22Rv1 (cell line): ENCODE measurements around the gene OSBPL3.

Experiments used
- ZFX ChIP-seq: fragments of 450-650 bp; IDR thresholded peaks from 2 replicates; pipeline ENCODE4 v1.6.1; 2017; ENCODE audit warnings: antibody characterized with exemption, borderline replicate concordance
- TF ChIP-seq, protein P1 (sequence below): fragments of 450-650 bp; IDR thresholded peaks from 2 replicates; pipeline ENCODE4 v1.5.1; 2017; ENCODE audit warnings: mild to moderate bottlenecking

DNA sequence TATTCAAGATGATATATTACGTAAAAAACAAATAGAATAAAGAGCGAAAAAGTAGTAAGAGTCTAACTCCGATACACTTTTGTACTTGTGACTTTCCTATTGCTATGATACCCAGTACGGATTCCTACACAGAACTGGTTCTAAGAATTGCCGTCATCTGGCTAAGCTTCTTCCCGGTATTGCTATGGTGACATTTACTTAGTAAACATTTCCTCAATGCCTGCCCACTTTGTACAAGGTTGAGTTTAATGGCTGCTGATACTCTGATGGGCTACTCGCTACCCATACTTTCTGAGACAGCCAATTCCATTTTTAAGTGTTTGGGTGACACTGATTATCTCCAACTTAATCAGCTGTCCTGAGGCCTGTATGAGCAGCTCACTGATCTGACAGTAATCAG lies 55.6 kb downstream of the OSBPL3 start:
- TF ChIP-seq, protein P1, sequence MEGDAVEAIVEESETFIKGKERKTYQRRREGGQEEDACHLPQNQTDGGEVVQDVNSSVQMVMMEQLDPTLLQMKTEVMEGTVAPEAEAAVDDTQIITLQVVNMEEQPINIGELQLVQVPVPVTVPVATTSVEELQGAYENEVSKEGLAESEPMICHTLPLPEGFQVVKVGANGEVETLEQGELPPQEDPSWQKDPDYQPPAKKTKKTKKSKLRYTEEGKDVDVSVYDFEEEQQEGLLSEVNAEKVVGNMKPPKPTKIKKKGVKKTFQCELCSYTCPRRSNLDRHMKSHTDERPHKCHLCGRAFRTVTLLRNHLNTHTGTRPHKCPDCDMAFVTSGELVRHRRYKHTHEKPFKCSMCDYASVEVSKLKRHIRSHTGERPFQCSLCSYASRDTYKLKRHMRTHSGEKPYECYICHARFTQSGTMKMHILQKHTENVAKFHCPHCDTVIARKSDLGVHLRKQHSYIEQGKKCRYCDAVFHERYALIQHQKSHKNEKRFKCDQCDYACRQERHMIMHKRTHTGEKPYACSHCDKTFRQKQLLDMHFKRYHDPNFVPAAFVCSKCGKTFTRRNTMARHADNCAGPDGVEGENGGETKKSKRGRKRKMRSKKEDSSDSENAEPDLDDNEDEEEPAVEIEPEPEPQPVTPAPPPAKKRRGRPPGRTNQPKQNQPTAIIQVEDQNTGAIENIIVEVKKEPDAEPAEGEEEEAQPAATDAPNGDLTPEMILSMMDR: no peak
- TF ChIP-seq ZFX: no peak
